Stimulated activated CD8-positive, alpha-beta memory T cell treated with anti-CD3 and anti-CD28 coated beads, Interleukin-12 subunit alpha, Interleukin-12 subunit beta, amount 100 ng/mL, for 24 hours (primary cell): ENCODE measurements around the gene CTIF.

Source experiments
- DNase-seq: peaks from one replicate; pipeline ENCODE4 v3.0.0-alpha.2; 2020; ENCODE audit errors: extremely low read depth

CTIF gene

DNA sequence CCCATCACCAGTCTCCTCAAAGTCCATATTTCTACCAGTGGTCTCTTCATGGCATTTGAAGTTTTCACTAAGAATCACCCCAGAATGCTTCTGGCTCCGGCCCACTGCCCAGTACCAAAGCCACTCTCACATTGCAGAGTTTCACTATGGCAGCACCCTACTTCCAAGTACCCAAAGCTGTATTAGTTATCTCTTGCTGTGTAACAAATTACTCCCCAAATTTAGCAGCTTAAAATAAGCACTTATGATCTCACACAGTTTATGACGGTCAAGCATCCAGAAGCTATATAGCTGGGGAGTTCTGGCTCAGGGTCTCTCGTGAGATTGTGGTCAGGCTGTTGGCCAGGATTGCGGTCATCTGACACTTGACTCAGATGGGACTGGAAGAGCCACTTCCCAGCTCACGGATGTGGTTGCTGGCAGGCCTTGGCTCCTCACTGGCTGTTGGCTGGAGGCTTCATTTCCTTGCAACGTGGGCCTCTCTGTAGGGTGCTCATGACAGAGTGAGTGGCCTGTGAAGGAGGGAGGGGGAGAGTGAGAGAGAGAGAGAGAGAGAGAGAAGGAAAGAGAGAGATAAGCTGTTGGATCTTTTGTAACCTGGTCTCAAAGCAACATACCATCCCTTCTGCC, 189.5 kb downstream of the CTIF start:
- no peak for DNase-seq

DNA sequence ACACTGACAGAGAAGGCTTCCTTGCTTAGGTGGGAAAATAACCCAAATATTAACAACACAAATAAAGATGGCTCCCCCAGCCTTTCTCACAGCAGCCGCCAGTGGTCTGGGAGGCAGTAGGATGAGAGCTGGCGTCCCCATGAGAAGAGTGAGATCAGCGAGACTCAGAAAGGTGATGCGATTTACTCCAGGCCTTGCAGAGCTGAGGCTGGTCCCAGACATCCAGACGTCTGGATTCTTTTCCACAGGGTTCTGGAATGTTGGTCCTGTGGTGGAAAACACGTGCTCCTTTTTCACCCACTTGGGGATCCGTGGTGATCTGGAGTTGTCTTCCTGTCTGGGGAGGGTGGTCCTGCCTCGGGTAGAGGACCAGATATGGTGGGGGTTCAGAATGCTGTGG, 190.6 kb downstream of the CTIF start:
- no peak for DNase-seq

DNA sequence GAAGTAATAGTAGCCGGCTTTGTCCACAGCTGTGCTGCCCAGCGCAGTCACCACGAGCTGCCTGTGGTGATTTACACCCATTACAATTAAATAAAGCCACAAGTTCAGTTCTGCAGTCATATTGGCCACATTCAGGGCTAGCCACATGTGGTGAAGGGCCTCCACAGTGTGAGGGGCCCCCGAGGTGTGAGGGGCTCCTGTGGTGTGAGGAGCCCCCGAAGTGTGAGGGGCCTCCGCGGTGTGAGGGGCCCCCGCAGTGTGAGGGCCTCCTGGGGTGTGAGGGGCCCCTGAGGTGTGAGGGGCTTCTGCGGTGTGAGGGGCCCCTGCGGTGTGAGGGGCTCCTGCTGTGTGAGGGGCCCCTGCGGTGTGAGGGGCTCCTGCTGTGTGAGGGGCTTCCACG, 191.2 kb downstream of the CTIF start:
- no peak for DNase-seq

DNA sequence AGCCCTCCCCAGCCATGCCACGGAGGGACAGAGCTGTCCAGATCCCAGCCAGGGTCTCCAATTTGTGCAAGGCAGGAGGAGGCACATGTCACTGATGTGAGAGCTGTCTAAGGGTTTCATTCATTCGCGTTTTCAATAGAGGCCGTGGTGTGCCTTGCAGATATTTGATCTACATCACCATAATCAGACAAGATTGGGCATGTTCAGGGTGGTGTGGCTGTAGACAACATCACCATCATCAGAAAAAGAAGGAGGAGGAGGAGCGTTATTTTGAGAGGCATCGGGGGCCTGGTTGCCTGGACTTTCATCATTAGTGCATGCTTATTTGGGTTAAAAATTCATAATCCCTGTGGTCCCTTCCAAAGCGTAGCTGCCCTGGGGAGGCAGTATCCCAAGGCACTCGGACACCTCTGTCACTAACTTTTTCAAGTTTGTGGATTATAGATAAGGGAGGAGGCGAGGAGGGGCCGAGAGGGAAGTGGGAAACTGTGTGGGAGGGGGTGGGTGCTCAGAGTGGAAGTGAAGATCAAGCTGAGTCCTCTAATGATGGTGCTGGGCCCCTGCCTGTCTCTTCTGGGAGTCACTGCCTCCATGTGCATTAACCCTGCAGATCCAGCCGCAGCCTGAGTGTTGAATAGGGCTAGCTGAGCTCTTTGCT, 194.1 kb downstream of the CTIF start:
- no peak for DNase-seq

DNA sequence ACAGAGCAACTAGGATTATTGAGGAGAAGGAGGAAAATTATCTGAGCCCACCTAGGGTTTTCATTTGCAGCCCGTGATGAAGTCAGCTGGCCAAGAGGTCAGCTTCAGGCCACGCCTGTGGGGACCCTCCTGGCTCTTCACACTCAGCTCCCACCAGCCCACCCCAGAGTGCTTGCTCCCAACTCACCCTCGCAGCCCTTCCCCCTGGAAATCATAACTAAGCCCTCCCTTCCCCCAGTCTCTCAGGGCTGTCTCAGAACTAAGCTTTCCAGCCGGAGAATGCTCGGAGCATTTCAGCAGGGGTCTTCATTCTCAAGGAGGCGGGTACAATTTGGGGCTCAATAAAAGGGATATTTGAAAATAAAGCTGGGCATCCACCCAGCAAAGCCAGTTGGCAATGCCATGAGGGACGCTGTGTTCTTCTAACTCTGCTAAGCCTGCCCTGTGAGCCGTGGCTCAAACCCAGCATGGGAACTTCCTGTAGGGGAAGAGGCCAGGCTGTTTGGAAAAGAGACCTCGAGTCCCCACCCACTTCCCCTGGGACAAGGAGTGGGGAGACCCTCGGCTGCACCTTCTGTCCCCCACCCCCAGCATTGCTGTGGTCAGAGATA, 194.9 kb downstream of the CTIF start:
- DNase-seq = no peak

DNA sequence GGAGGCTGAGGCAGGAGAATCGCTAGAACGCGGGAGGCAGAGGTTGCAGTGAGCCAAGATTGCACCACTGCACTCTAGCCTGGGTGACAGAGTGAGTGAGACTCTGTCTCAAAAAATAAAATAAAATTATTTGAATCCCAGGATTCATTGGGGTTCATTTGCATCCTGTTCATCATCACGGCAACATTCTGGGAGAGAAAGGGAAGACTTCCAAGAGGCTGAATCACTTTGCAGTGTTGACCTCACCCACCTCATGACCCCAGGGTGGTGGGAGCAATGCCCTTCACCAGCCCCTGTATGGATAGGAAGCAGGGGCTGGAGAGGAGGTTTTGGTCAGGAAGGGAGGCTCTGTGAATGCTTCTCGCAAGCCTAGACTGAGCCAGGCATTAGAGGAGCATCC, 195.6 kb downstream of the CTIF start:
- no peak for DNase-seq

DNA sequence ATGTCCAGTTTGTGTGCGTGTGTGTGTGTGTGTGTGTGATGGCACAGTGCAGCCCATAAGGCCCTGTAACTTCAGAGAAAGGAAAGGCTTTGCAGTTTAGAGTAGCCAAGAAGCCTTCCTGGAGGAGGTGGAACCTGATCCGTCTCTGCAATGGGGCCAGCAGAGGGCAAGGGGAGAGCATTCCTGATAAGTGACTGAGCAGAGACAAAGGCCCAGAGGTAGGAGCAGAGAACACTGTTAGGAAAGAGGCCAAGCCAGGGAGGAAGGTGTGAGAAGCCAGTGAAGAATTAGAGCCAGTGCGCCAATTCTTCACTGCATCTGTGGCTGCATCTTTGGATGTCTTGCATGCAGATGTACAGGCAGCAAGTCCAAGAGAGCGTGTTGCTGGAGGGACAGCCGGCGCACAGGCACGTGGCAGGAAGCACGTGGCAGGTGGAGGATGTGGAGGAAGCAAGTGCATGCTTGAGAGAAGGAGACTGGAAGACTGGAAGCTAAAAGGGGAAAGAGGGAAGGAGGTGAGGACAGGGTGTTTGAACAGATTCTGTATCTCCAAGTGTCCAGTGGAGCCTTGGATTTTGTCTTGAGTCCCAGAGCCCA, 196.3 kb downstream of the CTIF start:
- no peak for DNase-seq

DNA sequence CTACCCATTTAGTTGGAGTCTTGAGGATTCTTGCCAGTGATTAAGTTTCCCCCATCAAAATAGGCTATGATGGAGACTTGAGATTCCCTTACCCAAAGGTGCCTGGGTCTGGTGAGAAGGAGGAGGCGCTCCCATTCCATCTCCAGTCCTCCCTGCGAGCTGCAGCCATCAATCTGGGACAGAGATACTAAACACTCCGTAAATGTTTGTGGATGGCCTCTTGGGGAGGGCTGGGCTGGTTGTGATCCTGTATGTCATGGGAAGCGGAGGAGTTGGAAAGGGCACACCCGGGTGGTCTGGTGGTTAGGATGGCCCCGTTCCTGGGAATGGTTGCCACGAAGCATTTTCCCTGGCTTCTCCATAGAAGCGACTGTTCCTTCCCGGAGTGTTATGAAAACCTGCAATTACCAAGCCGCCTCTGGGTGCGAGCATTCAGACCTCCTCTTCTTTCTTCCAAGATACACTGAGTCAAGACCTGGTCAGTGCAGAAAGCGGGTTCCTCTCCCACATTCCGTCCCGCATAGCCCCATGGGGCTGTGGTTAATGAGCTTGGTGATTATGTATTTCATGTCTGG, 196.9 kb downstream of the CTIF start:
- DNase-seq = no peak

DNA sequence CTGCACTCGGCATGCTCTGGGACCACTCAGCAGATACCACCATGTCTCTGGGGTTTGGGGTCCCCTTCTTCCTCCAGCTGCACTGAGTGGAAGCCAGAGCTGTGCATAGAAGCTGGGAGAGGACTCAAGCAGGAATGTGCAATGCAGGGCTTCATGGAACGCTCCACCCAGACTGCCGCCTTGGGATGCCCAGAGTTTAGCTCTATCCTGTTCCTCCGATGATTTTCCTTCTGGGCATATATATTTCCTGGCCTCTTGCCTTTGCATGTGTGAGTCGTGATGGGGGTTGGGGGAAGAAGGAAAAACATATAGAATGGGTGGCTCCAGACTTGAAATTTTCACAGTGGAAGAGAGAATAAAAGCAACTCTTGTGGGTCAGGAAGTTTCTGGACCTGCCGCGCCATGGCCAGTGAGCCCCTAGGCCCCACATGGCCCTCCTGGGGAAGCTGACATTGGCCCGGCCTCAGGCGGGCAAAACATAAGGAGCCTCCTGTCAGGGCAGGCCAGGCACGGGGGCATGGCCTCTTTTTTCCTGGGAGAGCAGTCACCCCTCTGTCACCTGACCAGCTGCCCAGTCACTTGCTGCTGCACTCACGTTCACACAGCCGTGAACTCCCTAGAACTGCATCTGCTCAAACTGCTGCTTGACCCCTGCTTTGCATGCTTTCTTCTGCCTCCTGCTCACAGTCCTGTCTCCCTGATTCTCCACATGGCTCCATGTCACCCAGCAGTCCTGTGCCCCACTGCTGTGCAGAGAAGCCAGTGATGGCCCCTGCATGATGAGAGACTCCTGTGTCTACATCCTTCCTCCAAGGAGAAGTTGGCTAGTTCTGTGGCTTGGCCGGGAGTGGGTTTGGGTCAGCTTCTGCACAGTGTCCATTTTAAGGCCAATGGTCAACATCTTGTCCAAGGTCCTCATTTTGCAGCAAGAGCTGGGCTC, 197.8 kb downstream of the CTIF start:
- DNase-seq = no peak

DNA sequence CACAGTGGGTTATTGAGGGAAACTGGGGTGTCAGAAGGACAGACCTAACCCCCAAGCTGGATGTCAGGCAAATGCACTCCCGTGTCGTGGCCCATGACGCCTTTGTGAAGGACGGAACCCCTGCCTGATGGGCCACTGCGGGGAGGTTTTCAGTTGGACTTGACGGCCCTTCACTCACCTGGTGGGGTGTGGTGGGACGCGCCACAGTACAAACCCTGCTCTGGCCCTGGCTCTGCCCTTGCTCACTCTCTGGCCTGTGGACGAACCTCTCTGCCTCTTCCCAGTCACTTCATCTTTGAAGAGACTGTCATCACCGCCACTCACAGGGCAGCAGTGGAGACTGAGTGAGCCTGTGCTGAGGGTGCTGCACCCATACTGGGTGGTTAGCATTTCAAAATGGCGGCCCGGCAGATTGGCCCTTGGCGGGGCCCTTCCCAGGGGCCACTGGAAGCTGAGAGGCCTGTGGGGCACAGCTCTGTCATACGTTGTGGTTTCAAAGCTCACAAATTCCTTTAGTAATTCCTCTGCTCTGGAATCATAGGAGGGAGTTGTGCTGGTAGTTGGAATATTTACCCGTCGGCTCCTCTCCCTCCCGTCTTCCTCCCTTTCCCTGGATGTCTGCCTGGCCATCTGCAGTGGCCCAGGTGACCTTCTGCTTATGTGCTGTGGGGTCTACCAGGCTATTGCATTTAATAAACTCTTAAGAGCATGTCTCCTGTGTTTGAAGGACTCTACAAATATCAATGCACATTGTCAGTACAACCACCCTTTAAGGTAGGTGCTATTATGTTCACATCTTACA, 200.6 kb downstream of the CTIF start:
- no peak for DNase-seq

DNA sequence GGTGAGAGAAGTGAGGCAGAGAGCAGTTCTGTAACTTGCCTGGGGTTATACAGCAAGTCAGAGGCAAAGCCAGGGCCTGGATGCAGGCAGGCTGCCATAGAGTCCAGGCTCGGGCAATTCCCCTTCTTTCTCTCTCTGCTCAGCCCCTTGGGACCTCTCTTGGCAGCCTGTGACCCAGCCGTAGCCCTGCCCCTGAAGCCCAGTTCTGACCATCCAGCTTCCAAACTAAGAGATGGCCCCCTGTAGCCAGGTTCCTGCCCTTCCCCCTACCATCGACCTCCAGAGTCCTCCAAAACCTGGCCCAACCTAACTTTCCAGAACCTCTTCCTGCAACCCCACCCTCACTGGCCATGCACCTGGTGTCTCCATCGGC, 201.2 kb downstream of the CTIF start:
- DNase-seq = no peak

DNA sequence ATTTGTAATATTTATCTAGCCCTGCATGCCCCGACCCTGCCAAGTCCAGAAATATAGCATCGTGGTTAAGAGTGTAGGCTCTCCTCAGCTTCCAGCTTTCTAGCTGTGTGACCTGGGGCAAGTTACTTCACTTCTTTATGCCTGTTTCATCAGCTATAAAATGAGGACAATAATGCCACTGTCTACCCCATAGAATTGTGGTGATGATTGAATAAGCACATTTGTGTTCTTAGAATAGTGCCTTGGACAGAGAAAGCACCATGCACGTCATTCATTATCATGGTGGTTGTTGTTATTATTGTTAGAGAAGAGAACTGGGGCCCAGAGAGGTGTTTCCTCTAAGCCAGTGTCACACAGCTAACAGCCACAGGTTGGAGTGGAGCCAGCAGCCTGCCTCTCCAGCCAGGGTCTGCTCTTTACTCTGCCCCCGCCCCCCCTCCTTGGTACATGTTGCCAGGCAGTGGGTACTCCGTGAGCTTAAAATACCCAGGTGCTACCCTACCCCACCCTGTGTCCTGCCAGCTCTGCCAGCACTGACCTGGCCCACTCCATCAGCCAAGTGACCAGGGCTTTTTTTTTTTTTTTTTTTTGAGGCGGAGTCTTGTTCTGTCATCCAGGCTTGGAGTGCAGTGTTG, 202.1 kb downstream of the CTIF start:
- no peak for DNase-seq

DNA sequence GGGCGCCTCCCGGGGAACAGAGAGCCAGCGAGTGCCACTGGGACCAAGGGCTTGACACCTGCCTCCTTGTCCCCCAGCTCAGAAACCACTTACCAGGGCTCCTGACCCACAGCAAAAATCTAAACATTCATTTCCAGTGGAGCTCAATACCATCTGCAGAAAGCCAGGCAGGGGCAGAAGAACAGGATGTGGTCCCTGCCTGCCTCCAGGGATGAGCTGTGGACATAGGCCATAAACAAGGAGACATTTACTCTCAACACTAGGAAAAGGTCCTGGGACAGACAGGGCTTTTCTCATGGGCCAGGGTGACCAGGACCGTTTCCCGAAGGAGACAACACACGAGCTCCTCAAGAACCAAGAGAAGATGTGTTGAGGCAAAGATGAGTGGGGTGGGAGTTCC, 203.0 kb downstream of the CTIF start:
- no peak for DNase-seq

DNA sequence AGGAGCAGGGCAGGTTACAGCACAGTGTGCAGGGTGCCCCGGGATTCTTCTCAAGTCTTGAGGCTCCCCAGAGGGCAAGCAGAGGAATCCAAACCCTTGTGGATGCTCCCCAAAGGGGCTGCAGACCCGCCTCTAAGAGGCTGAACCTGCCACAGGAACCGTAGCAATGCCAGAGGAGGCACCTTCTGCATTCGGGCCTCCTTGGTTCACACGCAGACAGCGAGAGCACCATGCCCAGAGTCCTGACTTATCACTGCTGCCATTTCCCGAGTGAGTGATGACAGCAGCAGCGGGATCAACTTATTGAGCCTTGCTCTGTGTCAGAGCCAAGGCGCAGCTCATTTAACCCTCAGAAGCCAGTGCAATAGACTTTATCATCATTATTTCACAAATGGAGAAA, 203.5 kb downstream of the CTIF start:
- no peak for DNase-seq

DNA sequence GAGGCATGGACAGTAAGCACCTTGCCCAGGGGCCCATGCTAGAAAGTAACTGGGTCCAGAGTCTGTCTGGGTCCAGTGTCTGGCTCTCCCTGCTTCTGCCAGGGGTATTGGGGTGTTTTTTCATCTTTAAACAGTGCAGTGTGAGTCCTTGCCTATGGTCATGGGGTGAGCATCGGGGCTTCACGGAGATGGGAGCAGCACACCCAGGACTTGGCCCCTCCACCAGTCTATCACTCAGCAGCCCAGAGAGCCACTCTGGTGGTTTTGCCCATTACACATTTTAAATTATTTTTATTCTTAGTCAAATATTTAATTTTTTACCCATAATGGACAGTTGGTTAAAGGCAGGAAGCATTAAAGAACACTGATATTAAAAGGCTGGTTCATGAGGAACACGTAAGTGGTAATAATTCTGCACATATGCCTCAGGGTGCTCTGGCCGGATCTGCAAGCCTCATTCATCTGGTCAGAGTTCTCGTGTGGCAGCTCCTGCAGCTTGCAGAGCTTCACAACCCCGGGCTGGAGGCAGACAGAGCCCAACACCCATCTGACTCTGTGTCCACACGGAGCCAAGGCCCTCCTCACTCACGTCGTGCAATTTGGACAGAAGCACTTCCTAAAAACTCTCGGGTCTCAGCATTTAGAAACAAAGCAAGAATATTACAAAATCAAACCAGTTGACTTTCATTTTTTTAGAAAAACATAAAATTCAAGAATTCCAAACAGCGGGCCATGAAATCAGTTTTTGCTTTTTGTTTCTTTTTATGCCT, 204.1 kb downstream of the CTIF start:
- no peak for DNase-seq

DNA sequence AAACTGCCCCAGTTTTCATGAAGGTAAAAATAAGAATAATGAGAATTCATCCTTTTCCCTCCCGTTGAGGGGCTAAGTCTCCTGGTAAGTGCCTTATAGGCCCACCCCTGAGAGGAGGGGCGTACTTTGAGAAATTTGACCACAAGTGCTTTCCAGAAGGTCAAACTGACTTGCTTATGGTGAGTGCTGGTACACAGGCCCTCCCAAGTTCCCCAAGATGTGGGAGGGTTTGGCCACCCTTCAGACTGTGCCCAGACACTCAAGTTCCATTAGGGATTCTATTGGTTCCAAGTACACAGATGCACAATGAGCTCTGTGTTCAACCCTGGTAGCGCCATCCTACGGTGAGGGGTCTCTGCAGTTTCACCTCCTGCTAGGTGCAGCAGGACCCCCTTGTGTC, 205.1 kb downstream of the CTIF start:
- DNase-seq = no peak

DNA sequence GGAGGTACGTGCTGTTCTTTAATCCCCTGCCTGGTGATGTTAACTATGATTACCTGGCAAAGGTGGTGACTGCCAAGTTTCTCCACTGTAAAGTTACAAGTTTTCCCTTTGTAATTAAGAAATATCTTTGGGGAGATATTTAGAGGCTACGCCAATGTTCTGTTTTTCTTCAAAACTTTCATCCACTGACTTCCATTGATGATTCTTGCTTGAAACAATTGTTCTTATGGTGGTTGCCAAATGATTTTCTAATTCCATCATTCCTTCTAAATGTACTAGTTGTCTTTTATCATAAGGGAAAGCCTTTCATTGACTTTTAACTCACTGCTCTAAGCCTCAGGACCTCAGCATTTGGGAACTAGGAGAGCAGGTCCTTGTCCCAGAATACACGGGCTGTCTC, 206.5 kb downstream of the CTIF start:
- DNase-seq = no peak

DNA sequence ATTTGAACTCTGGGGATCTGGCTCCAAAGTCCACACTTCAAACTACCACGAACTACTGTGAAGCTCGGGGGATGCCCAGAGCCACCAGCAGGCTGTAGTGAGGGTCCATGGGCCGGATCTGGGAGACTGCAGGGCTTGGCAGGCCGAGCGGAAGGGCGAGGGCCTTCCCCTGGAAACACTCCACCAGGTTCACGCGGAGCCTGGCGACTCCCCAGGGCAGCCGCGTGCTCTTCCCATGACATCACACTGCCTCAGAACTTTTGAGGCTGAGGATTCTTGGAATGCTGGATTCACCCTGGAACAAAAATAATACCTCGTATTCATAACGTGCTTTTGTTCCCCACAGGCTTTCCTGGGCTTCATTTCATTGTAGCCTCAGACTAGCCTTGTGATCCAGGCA, 210.9 kb downstream of the CTIF start:
- DNase-seq = no peak

DNA sequence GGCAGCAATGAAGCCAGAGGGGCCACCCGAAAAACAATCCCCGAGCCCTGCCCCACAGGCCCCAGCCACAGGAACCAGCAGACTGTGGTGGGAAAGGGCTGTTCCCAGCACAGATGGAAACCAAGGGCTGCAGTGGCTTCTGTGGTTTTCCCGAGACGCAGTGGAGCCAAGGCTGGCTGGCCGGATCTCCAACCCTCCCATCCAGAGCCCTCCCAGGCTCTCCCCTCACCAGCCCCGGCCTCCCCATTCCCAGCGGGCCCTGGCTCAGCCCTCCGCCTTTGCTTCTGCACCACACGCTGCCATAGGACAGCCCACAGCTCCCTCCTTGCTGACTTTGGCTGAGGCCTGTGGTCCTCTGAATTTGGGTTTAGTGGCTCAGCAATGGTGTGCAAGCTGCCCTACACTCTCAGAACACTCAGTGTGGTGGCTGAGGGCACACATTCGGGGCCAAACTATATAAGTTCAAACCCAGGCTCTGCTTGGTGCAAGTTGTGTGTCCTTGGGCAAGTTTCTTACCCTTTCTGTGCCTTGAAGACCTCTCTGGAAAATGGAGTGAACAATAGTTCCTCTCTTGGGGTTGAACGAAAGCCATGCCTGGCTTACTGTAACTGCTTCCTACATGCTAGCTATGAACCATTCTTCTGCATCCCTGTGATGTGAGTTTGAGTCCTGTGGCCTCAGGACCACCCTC, 211.8 kb downstream of the CTIF start:
- DNase-seq = no peak
